ENCODE results near the gene DGKG.

Gene DGKG

DNA sequence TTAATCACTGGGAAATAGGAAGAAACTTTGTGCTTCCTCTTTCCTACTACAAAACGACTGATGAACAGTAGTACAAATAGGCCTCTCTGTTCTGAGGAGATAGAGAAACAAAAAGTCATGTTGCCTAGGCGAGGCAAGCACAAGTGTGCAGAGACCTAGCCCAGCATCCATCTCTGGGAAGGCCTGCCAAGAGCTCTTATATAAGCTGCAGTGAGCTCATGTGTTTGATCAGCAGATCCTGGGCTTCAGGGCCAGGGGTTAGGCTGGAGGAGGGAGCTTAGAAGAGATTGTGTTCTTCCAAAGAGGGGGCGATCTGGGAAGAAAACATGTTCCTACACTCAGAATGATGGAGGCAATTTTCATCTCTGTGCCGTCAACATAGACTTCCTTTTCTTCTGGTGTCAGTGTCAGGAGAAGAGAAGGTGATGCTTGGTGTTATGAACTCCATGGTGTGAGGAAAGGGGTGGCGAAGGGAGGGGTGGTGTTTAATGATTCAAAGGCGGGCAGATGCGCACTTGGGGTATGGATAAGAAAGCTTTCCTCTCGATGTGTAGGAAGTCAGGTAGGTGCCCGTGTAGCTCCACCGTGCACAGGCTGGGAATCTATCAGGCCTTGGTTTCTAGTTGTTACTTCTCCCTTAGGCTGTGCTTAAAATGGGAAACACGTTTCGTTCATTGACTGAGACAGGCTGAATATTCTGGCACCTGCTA, 223.6 kb downstream of the DGKG start:
- no peak for DNase-seq (ENCODE audit: low spot score)

GRCh38 chr3:186137051-186137685, 224.9 kb downstream of the DGKG start:
- DNase-seq (ENCODE audit: low spot score): no peak

DNA sequence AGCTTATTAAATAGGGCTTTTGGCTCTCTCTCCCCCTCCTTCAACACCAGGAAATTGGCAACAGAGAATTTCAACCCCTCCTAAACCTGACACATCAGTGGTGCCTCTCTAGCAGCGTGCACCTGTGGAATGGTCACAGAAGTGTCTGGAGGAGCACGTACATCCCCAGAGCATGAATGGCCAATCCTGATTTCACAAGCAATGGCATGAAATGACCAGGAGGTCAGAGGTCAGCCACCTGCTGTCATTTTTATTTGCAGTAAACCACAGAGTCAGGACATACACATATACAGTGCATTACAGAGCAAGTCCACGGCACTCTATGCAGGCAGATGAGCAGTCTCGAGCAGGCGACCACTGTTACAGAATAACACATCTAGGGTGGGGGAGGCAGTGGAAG, 228.1 kb downstream of the DGKG start:
- DNase-seq (ENCODE audit: low spot score): no peak

GRCh38 chr3:186132487-186132886, 229.5 kb downstream of the DGKG start:
- no peak for DNase-seq (ENCODE audit: low spot score)

GRCh38 chr3:186129206-186129605, 232.8 kb downstream of the DGKG start:
- no peak for DNase-seq (ENCODE audit: low spot score)

DNA sequence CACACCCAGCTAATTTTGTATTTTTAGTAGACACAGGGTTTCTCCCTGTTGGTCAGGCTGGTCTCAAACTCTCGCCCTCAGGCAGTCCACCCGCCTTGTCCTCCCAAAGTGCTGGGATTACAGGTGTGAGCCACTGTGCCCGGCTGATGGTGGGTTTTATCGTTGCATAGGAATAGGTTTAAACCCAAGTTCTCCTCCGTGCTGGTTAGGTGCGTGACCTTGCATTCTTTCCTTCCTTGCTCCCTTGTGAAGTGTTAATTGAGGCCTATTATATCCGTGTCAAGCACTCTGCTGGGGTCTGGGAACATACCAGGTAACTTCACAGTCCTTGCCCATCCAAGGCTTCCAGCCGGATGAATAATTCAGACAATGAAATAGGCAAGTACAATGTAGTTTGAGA, 233.9 kb downstream of the DGKG start:
- no peak for DNase-seq (ENCODE audit: low spot score)

GRCh38 chr3:186127463-186127862, 234.6 kb downstream of the DGKG start:
- DNase-seq (ENCODE audit: low spot score): no peak

DNA sequence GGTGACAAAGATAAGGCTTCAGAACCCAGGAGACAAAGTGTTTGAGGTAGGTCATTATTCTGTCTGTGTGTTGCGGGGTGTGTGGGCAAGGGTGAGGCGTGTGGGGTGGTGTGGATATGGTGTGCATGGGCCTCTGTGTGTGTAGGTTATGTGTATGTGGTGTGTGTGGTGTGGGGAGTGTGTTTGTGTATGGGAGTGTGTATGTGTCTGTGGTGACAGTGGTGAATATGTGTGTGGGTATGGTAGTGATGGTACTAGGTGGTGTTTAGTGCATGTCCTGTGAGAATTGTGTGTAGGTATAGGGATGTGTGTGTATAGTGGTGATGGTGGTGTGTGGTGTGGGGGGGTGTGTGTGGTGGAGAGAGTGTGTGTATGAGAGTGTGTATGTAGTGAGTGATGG, 236.9 kb downstream of the DGKG start:
- no peak for DNase-seq (ENCODE audit: low spot score)

DNA sequence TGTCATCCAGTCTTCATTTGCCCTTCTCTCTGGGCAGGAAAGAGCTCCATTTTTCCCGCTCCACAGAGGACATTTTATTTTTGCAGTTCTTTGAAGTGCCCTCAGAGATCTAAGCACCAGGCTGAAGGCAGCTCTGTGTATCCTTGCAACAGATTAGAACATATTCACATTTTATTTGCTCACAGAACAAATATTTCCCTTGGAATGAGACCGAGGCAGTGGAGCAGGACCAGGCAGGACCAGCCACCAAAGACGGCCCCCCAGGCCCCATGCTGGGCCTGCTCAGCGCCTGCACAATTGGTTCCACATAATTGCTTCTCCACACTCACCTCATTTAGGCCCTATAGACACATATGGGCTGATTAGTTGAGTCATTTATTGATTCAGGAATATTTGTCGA, 237.4 kb downstream of the DGKG start:
- DNase-seq (ENCODE audit: low spot score): no peak

DNA sequence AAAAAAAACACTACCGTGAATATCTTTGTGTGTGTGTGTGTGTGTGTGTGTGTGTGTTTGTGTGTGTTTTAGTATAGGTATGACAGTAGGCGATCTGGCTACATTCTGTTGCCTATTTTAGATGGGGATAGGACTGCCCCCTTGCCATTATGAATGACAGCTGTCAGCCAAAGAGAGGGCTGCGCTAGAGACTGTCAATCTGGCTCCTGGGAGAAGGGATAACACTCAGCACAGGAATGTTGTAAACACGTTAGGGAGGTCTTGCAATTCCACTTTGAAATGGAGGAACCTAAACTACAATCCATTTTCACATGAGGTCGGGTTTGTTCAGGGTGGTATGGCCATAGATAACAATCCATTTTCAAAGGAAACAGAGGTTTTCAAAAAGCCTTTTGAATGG, 239.0 kb downstream of the DGKG start:
- DNase-seq (ENCODE audit: low spot score): no peak

- DNase-seq (ENCODE audit: low spot score): no peak
These were observed 240.1 kb downstream of the DGKG start for GRCh38 chr3:186121968-186122367.

GRCh38 chr3:186121278-186121677, 240.8 kb downstream of the DGKG start:
- DNase-seq (ENCODE audit: low spot score): no peak

DNA sequence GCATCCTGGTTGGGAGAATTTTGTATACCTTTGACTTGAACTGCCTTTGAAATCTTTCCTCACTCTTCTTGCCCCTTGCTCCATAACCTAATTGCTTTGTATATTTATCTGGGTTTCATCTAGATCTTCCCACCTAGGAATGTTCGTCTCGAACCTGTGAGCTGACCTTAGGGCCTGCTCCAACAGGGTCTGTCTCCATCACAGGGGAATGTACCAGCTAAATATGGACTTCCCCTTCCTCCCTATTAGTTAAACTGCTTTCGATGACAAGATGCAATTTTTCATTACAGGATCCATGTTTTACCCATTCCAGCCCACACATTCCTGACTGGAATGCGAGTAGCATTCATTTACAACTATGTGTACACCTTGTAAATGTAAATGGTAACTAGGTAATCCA, 242.5 kb downstream of the DGKG start:
- DNase-seq (ENCODE audit: low spot score): no peak

GRCh38 chr3:186118692-186119091, 243.3 kb downstream of the DGKG start:
- no peak for DNase-seq (ENCODE audit: low spot score)

- no peak for DNase-seq (ENCODE audit: low spot score)
These were observed 244.4 kb downstream of the DGKG start for GRCh38 chr3:186117521-186118134.

- DNase-seq (ENCODE audit: low spot score): no peak
These were observed 246.6 kb downstream of the DGKG start for GRCh38 chr3:186115239-186115996.

DNA sequence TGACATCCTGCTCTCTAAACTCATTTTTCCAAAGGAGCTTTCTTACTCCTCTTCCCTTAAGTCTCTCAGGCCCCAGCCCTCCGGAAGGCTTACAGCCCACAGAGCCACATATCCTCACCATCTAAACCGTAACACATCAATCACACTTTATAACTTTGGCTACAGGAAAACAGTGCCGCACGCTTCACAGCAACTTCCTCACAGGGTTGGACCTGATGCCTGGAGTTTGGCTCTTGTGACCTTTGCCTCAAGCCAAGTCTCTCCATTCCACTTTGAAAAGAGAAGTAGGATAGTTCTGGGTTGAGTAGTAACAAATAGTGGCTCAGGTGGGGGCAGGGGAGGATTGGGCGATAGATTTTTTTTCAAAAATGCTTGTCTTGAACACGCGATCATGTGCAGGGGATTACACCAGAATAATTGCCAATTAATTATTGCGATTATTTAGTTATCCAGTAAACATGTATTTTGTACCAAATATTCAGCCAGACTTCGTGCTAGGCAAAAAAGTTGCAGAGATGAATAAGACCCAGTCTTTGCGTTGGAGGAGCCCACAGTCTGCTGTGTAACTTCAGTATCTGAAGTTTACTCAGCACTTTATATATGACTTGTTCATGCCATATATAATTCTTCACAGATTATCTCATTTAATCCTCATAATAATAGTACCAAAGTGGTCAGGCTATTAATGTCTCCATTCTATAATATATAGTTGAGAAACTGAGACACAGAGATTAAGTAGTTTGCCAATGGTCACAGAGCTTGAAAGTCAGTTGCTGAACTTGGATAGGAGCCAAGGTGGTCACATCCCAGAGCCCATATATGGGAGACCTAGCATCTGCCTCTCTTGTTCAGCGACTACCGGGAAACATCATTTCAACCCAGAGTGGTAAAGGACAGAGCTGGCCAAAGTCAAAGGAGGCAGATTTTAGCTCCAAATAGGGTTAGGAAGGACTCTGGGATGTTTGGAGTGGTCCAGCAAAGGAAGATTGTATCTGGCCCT, 250.8 kb downstream of the DGKG start:
- no peak for DNase-seq (ENCODE audit: low spot score)

- DNase-seq (ENCODE audit: low spot score): no peak
These were observed 251.9 kb downstream of the DGKG start for GRCh38 chr3:186109897-186110803.

GRCh38 chr3:186108941-186109865, 252.8 kb downstream of the DGKG start, which contains the start of gene ETV5:
ETV5 (minus strand) TSS chr3:186109089; CDS start chr3:186105868, 3,221 bp downstream.
- peak; percentile 95 for DNase-seq (ENCODE audit: low spot score)

Data from hematopoietic multipotent progenitor cell treated with erythropoietin and hydrocortisone succinate and interleukin-3 and kit ligand, for 17 days (in vitro differentiated cells).